Lower leg skin (tissue), 3 donors: Measurements from ENCODE around the gene ATAD2B.

Source experiments
- CTCF ChIP-seq, 3 donors: fragments of 450-650 bp; IDR thresholded peaks; one replicate each; pipeline ENCODE4 v1.5.1; 2016; ENCODE audit warnings: antibody characterized with exemption in 3 of 3, mild to moderate bottlenecking in 3 of 3, moderate library complexity in 2 of 3
- POLR2A ChIP-seq, 2 donors: fragments of 450-650 bp; IDR thresholded peaks; one replicate each; pipeline ENCODE4 v1.6.1; 2016 to 2017; ENCODE audit warnings: antibody characterized with exemption in 2 of 2, mild to moderate bottlenecking in 1 of 2, moderate library complexity in 1 of 2

- TF ChIP-seq POLR2A (IDR thresholded peaks at IDR 0.05) (no peak), CTCF (IDR thresholded peaks at IDR 0.05) (no peak)
Observed at GRCh38 chr2:23745726-23746105, 181.2 kb downstream of the ATAD2B start.
